Fibroblast of skin of left quadriceps (primary cell): ENCODE data around the gene PCNT.

ENCODE experiments used
- DNase-seq, 2 experiments: peaks; one replicate each; pipeline ENCODE4 v3.0.0-alpha.2; 2013; ENCODE audit warnings: low read depth in 2 of 2

Gene PCNT

GRCh38 chr21:46336603-46337002, 12.6 kb downstream of the PCNT start:
- no peak for DNase-seq

DNA sequence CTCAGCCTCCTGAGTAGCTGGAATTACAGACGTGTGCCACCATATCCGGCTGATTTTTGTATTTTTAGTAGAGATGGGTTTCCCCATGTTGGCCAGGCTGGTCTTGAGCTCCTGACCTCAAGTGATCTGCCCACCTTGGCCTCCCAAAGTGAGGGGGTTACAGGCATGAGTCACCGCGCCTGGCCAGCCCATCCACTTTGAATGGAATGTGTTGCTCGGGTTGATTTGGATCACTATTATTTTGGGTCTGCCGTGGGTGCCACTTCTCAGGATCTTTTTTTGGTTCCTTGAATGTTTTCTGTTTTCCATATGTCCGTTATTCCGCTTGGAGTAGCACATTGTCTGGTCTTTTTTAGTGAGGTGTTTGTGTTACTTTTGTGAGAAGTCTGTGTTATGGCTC, 17.0 kb downstream of the PCNT start:
- DNase-seq, result no peak

- no peak for DNase-seq
Observed at GRCh38 chr21:46344219-46344915, 20.4 kb downstream of the PCNT start.

DNA sequence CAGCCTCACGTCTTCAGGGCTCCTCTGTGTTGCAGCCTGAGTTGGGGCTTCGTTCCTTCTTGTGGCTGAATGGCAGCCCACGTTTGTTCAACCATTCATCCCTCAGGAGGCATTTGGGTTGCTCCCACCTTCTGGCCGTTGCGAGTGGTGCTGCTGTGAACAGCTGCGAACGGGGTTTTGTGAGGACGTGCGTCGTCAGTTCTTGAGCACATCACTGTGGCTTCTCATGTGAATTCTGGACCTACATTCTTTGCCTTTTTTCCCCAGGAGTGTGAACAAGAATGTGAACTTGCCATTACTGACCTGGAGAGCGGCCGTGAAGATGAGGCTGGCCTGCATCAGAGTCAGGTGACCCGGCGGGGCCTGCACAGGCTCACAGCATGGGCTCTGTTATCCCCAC, 21.9 kb downstream of the PCNT start:
- no peak for DNase-seq

DNA sequence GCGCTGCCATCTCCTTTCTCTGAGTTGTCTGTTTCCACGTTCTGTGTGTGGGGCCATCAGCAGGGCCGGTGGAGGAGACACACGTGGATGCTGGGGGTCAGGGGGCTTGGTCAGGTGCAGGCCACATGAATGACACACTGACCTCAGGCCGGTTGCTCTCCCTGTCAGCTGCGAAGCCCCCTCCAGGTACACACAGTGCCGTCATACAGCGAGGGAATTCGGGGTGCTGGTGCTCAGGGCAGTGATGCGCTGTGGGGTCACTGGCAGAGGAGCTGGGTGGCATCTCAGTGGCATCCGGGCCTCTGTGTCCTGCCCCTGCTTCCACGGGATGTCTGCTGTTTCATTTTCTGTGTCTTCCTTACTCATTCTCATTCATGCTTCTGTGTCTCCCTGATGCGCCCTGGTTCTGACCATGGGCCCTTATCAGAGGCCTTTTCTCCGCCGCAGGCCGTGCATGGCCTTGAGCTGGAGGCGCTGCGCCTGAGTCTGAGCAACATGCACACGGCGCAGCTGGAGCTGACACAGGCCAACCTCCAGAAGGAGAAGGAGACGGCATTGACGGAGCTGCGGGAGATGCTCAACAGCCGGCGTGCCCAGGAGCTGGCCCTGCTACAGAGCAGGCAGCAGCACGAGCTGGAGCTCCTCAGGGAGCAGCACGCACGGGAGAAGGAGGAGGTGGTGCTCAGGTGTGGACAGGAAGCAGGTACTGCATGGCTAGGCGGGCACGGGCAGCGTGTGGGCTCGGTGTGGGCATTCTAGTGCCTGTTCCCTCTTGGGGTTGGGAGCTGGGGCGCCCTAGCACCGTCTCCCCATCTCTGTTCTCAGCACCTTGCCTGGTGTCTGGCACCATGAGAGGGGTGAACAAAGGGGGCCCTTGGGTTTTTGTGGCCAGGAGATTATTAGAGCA, 22.6 kb downstream of the PCNT start:
- DNase-seq, result no peak

GRCh38 chr21:46347203-46347550, 23.2 kb downstream of the PCNT start:
- no peak for DNase-seq

DNA sequence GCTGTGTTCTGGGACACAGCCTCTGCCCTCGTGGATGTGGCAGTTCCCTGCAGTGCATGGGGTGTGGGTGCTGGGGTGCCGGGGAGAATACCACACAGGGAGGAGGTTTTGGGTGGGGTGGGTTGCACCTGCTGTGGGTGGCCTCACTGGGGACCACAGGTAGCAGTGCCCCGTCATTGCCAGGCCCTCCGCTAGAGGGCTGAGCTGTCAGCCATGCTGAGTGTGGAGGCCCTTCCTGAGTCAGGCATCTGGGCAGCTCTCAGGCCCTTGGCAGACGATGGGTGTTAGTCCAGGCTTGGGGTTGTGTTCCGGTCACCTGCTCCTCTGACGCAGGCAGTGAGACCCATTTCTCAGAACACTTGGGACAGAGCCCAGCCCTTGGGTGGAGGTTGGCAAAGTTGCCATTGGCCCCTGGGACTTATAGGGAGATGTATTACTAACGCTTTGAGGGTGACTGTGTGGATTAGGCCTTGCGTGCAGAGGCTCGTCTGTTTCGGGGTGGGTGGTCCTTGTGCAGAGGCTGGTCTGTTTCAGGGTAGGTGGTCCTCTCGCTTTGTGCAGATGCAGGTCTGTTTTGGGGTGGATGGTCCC, 23.9 kb downstream of the PCNT start:
- no peak for DNase-seq

- no peak for DNase-seq
Observed at GRCh38 chr21:46349134-46349760, 25.3 kb downstream of the PCNT start.

DNA sequence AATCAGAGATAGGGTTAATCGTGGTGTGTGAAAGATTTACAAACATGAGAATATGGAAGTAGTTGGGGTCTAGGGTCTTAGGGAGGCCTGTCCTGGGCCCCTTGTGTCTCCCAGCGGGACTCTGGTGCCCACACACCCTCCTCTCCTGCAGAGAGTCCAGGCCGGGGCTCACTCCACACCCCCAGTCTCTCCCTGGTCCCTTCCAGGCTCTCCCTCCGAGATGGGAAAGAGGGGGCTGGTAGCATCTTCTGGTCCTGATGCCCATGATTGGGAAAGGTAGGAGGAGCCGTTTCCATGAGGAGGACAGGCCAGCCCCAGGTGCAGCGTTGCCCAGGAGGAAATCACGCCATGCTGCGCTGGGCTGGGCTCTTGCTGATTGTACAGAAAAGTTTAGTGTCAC, 26.6 kb downstream of the PCNT start:
- no peak for DNase-seq

DNA sequence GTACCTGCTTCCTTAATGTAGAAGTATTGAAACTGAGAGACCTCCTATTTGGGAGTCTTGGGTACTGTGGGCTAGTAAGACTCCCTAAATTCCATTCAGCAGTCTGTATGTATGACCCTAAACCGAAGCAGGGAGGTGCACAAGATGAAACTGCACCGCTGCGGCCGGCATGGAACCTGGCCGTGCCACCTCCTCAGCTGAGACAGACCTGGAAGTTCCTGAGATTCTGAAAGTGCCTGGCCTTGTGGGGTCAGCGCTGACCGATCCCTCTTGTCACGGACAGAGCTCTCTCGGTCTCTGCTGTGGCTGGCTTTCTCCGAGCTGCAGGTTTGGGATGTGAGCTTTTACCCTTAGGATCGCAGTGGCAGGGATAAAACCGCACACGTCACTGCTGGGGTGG, 27.0 kb downstream of the PCNT start:
- DNase-seq, result no peak

DNA sequence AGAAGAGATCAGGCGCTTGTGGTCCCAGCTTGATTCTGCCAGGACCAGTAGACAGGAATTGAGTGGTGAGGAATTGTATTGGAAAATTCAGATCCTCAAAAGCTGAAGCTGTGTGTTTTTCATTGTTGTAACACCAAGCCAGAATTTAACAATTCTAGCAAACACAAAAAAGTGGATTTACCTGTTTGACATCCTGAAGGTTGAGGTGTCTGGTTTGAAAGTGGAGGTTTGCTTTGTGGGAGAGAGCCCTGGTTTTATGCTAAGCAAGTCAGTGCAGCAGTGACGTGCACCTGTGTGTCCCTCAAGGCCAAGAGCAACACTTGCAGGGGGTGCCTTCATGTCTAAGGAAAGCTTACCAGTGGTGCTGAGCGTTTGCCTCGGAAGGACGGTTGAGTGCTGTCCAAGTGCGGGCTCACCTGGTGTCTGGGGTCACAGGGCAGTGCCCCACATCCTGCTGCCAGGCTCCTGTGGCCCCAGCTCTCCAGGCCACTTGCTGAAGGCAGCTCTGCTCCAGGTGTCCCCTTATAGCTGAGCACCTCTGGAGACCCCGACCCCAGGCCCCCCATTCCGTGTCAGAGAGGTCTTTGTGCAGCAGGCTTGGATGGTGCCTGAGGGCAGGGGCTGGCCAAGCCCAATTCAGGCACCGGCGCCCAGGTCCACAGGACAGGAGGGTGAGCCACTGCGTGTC, 27.7 kb downstream of the PCNT start:
- DNase-seq, result no peak

GRCh38 chr21:46352164-46352515, 28.2 kb downstream of the PCNT start:
- DNase-seq, result no peak

- no peak for DNase-seq
Observed at GRCh38 chr21:46352913-46353312, 29.0 kb downstream of the PCNT start.

DNA sequence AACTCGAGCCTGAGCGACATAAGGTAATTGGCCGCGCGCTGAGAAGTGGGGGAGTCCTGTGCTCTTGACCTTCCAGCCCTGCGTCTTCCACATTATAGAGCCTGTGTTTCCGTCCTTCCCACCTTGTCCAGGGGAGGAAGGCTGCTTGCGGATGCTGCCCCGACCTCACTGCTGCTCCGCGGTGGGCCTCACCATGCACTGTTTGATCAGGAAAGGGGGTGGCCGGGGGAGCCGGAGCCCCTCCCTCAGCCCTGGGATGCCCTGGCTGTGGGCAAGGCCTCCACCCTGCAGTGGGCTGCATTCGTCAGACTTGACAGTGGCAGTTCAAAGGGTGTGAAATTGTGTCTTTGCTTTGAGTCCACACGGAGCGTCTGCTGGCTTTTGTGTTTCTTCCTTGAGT, 30.1 kb downstream of the PCNT start:
- DNase-seq, result no peak

DNA sequence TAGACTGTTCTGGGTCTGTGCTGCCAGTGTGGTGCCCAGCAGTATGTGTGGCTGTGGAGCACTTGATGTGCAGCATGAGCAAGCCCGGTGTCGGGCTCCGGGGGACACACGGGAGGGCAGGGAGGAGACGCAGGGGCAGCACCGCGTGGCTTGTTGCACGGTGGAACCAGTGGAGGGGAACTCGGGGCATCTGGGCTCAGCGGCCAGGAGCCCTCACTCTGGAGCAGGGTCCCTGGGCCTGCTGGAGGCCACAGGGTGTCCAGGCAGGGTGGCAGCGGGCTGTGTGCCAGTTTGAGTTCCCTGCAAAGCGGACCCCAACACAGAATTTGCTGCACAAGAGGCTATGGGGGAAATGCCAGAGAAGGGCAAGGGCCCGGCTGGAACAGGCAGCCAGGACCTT, 30.6 kb downstream of the PCNT start:
- no peak for DNase-seq

GRCh38 chr21:46355161-46356004, 31.4 kb downstream of the PCNT start:
- no peak for DNase-seq

GRCh38 chr21:46356005-46356338, 32.0 kb downstream of the PCNT start:
- DNase-seq, result no peak

- DNase-seq, result no peak
Observed at GRCh38 chr21:46356494-46357334, 32.8 kb downstream of the PCNT start.

DNA sequence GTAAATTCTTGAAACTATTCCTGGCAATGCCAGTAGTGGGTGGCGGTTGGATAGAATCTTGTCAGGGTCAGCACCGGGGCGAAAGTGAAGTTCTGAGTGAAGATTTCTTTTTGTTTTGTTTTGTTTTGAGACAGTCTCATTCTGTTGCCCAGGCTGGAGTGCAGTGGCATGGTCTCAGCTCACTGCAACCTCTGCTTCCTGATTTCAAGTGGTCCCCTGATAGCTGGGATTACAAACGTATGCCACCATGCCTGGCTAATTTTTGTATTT, 33.3 kb downstream of the PCNT start:
- no peak for DNase-seq

GRCh38 chr21:46357684-46358425, 33.9 kb downstream of the PCNT start:
- no peak for DNase-seq
